Memory B cell (primary cell): ENCODE data around the gene RPGRIP1.
A peak's percentile ranks its signal among the peaks of the same experiment; 100 is the strongest.
"Not testable (repeated sequence)": the region's sequence is repeated elsewhere in the genome, so short reads cannot be mapped to it uniquely, and the experiment has no call there.

Experiments used
- ATAC-seq: fragments of 150-1000 bp; cut with Tn5 transposase; 2 replicates; pipeline ENCODE4 v1.10.0; 2021; ENCODE audit warnings: low read depth, mild to moderate bottlenecking, moderate library complexity
- DNase-seq, 2 donors: peaks; one replicate each; pipeline ENCODE4 v3.0.0; 2022; ENCODE audit warnings: low spot score in 2 of 2
- H3K27ac Mint-ChIP-seq: one replicate; pipeline ENCODE4 v1.8.0; 2022; ENCODE audit warnings: mild to moderate bottlenecking, moderate library complexity, mixed read lengths
- H3K27me3 Mint-ChIP-seq: one replicate; pipeline ENCODE4 v1.8.0; 2022; ENCODE audit warnings: mixed read lengths
- H3K36me3 Mint-ChIP-seq: one replicate; pipeline ENCODE4 v1.8.0; 2022; ENCODE audit warnings: mild to moderate bottlenecking, mixed read lengths
- H3K4me1 Mint-ChIP-seq: one replicate; pipeline ENCODE4 v1.8.0; 2022; ENCODE audit warnings: mixed read lengths
- H3K4me3 Mint-ChIP-seq: one replicate; pipeline ENCODE4 v1.8.0; 2022; ENCODE audit warnings: mild to moderate bottlenecking, moderate library complexity, mixed read lengths
- H3K9me3 Mint-ChIP-seq: one replicate; pipeline ENCODE4 v1.8.0; 2022; ENCODE audit warnings: mixed read lengths

RPGRIP1 gene

DNA sequence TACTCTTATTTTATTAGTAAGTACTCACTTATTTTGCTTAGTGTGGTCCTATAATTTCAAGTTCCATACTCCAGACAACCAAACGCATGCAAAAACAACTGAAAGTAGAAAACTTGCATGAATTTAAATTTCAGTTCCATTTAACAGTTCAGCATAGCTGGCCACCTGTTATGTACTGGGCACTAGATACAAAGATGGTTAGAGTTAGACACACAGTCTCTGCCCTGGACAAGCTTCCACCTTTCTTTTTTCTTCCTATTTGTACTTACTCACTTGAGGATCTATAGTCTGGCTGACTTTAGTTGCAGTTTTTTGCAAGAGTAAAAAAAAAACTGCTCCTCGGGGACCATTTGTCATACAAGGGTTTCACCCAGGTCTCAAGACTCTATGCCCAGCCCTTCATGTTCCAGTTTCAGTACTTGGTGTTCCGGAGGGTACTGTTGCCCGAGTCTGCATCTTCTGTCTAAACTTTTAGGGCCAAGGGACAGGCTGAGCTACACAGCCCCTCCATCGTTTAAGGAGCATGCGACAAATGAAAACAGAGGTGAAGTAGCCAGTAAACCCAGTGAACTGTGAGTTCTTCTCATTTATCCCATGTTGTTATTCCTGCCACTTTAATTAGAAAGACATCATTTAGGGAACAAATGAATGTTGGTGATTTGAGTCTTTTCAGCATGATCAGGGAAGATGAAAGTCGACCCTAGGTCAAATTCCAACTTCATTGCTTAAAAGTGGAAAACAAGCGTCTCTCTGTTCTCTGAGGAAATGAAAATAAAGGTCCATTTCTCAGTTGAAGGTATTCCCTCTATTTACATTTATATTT lies 22.3 kb downstream of the RPGRIP1 start:
- H3K4me3 Mint-ChIP-seq: no peak overlapping the region
- H3K27ac Mint-ChIP-seq: no peak overlapping the region
- ATAC-seq (no peak), DNase-seq (no peak)
- H3K27me3 Mint-ChIP-seq: peaks cover 2% of the 10 kb centered on the region
- H3K4me1 Mint-ChIP-seq: peaks cover 14% of the 10 kb centered on the region
- no peaks in the 10 kb centered on the region for H3K9me3 Mint-ChIP-seq
- peaks cover 2% of the 10 kb centered on the region for H3K36me3 Mint-ChIP-seq

DNA sequence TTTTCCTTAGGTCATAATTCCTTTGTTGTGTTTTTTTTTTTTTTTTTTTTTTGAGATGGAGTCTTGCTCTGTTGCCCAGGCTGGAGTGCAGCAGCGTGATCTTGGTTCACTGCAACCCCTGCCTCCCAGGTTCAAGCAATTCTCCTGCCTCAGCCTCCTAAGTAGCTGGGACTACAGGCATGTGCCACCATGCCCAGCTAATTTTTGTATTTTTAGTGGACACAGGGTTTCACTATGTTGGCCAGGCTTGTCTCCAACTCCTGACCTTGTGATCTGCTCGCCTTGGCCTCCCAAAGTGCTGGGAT lies 22.9 kb downstream of the RPGRIP1 start:
- not testable (repeated sequence) for H3K4me3 Mint-ChIP-seq, H3K9me3 Mint-ChIP-seq, H3K27ac Mint-ChIP-seq, ATAC-seq, H3K27me3 Mint-ChIP-seq, H3K36me3 Mint-ChIP-seq, DNase-seq
- peaks cover 17% of the 10 kb centered on the region for H3K4me1 Mint-ChIP-seq

DNA sequence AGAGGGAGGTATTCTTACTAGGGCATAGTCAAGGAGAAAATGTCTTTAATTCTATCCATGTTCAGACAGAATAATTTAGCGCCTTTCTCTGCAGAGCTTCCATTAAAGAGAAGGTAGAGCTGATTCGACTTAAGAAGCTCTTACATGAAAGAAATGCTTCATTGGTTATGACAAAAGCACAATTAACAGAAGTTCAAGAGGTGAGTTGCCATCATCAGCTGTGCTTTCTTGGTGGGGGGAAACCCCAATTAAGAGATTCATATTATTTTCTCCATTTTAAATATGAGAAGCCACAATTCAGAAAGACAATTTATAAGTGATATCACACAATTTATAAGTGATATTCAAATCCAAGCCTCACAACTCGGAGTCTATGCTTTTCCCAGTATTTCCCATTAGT lies 27.8 kb downstream of the RPGRIP1 start:
- ATAC-seq (peak; percentile 59), DNase-seq (peak in 1 of 2 donors; percentile 37)
- H3K4me1 Mint-ChIP-seq: peaks cover 18% of the 10 kb centered on the region
- no peaks in the 10 kb centered on the region for H3K36me3 Mint-ChIP-seq
- no peaks in the 10 kb centered on the region for H3K9me3 Mint-ChIP-seq
- H3K27ac Mint-ChIP-seq: peak overlapping the region; percentile 91
- peak overlapping the region; percentile 90 for H3K4me3 Mint-ChIP-seq
- no peaks in the 10 kb centered on the region for H3K27me3 Mint-ChIP-seq

DNA sequence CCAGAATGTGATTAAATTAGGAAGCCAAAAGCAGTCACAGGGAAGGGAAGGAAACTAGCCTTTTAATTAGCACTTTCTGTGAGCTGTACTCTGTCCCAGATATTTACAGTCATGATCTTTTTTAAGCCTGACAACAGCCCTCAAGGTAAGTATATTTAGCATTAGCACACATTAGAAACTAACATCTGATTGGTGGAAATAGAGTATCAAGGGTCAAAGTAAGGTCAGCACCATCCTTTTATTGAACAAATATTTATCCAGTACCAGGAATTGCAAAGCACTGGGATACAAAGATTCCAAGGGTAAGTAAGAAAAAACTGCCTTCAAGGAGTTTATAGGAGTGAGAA lies 28.2 kb downstream of the RPGRIP1 start:
- H3K27me3 Mint-ChIP-seq: no peaks in the 10 kb centered on the region

DNA sequence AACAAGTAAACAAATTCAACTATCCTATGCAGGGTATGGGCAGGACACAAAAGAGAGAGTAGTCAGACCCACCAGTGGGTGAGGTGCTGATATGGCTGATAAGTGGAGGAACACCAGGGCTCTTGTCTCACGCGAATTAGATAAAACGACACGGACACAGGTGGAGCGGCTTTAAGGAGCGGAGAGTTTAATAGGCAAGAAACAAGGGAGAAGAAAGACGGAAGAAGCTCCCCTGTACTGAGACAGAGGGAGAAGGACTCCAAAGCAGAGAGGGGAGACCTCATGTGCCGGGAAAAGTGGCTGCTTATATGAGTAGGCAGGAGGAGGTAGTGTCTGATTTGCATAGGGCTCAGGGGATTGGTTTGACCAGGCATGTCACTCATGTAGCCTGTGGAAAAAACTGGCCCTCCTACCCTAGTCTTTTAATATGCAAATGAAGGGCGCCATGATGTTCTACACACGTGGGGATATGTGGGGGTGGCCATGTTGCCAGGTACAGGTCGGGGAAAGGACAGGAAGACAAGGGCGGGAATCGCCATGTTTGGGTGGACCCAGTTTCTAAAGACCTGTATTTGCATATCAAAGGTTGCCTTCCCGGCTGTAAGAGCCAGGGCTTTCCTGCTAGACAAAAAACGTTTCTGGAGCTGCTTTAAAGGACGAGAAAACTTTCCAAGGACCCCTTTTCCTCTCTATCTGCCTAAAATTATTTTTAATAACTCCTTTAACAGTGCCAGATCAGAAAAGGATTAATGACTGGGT lies 28.8 kb downstream of the RPGRIP1 start:
- Mint-ChIP-seq H3K4me1 (peaks cover 18% of the 10 kb centered on the region), H3K27ac (peak overlapping the region; percentile 91), H3K36me3 (no peaks in the 10 kb centered on the region), H3K27me3 (no peaks in the 10 kb centered on the region), H3K9me3 (no peaks in the 10 kb centered on the region), H3K4me3 (peak overlapping the region; percentile 90)
- peak; percentile 84 for ATAC-seq
- peak; percentile 55 to 79 for DNase-seq

More for the DNA sequence above, 28.2 kb downstream of the RPGRIP1 start:
- peak overlapping the region; percentile 91 for H3K27ac Mint-ChIP-seq
- H3K4me3 Mint-ChIP-seq: peak overlapping the region; percentile 90
- H3K4me1 Mint-ChIP-seq: peaks cover 18% of the 10 kb centered on the region
- DNase-seq (no peak), ATAC-seq (no peak)
- H3K9me3 Mint-ChIP-seq: no peaks in the 10 kb centered on the region
- no peaks in the 10 kb centered on the region for H3K36me3 Mint-ChIP-seq

DNA sequence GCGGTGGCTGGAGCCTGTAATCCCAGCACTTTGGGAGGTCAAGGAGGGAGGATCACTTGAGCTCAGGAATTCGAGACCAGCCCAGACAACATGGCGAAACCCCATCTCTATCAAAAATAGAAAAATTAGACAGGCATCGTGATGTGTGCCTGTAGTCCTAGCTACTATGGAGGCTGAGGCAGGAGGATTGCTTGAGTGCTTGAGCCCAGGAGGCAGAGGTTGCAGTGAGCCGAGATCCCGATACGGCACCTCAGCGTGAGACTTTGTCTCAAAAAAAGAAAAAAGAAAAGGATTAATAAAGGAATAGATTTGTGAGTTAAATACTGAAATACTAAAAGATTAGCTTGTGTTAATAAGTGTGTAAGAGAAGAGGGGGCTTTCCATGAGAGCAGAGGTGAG lies 29.4 kb downstream of the RPGRIP1 start:
- ATAC-seq (no peak), DNase-seq (no peak)
- Mint-ChIP-seq H3K4me1 (peaks cover 18% of the 10 kb centered on the region), H3K27me3 (no peaks in the 10 kb centered on the region), H3K4me3 (peak overlapping the region; percentile 90), H3K27ac (peak overlapping the region; percentile 91), H3K9me3 (no peaks in the 10 kb centered on the region), H3K36me3 (no peaks in the 10 kb centered on the region)

DNA sequence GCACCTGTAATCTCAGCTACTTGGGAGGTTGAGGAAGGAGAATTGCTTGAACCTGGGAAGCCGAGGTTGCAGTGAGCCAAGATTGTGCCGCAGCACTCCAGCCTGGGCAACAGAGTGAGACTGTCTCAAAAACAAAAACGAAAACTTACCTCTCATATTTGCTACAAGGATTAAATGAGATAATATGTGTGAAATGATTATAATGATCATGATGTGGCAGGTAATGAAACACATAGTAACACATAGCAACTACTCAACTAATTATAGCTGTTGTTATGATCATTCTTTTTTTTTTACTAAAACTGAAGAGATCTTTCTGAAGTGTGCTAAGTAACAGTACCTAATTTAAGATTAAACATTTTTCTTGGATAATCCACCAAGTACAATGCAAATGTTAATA lies 30.1 kb downstream of the RPGRIP1 start:
- Mint-ChIP-seq H3K36me3 (no peaks in the 10 kb centered on the region), H3K27ac (no peak overlapping the region), H3K27me3 (no peaks in the 10 kb centered on the region), H3K4me1 (peaks cover 18% of the 10 kb centered on the region), H3K9me3 (no peaks in the 10 kb centered on the region), H3K4me3 (no peak overlapping the region)
- DNase-seq (no peak), ATAC-seq (no peak)

DNA sequence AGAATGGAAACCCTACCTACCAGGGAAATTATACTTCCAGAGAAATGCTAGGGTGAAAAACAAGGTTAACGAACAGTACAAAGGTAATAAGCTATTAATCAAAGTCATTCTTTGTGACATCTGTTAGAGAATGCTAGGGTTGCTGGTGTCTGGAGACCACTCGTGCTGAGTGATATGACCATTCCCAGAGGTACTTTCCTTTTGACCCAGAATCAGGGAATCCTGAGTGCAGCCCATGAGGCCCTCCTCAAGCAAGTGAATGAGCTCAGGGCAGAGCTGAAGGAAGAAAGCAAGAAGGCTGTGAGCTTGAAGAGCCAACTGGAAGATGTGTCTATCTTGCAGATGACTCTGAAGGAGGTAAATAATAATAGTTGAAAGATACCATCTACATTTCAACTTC lies 31.7 kb downstream of the RPGRIP1 start:
- no peaks in the 10 kb centered on the region for H3K9me3 Mint-ChIP-seq
- peaks cover 18% of the 10 kb centered on the region for H3K4me1 Mint-ChIP-seq
- ATAC-seq (no peak), DNase-seq (no peak)
- no peaks in the 10 kb centered on the region for H3K36me3 Mint-ChIP-seq
- no peaks in the 10 kb centered on the region for H3K27me3 Mint-ChIP-seq
- no peak overlapping the region for H3K4me3 Mint-ChIP-seq
- no peak overlapping the region for H3K27ac Mint-ChIP-seq

DNA sequence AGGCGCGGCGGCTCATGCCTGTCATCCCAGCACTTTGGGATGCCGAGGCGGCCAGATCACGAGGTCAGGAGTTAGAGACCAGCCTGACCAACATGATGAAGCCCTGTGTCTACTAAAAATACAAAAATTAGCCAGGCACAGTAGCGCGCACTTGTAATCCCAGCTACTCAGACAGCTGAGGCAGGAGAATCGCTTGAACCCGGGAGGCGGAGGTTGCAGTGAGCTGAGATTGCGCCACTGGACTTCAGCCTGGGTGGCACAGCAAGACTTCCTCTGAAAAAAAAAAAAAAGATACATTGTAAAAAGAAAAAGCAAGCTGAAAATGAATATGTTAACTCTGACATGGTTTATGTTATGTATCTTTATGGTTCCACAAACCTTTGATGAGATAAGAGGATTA lies 33.6 kb downstream of the RPGRIP1 start:
- no peak overlapping the region for H3K27ac Mint-ChIP-seq
- no peaks in the 10 kb centered on the region for H3K9me3 Mint-ChIP-seq
- no peaks in the 10 kb centered on the region for H3K36me3 Mint-ChIP-seq
- DNase-seq: no peak
- no peaks in the 10 kb centered on the region for H3K27me3 Mint-ChIP-seq
- ATAC-seq: no peak
- H3K4me1 Mint-ChIP-seq: peaks cover 13% of the 10 kb centered on the region
- no peak overlapping the region for H3K4me3 Mint-ChIP-seq

DNA sequence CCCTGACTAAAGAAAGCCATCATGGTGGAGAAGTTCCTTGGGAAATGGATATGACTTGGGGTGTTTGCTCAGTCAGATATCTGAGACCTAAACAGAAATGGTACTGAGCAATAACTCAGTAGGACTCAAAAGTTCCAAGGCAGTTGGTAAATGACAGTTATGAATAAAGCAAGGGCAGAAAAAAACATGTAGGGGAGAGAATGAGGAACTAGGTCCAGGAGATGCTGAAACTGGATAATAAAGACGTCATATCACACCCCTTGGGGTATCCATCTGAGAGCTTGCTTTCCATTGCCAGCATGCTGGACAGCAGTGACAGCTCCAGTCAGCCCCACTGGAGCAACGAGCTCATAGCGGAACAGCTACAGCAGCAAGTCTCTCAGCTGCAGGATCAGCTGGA lies 37.5 kb downstream of the RPGRIP1 start:
- H3K4me1 Mint-ChIP-seq: peaks cover 14% of the 10 kb centered on the region
- no peaks in the 10 kb centered on the region for H3K36me3 Mint-ChIP-seq
- no peak overlapping the region for H3K4me3 Mint-ChIP-seq
- H3K9me3 Mint-ChIP-seq: no peaks in the 10 kb centered on the region
- no peak for DNase-seq
- ATAC-seq: peak; percentile 73
- H3K27me3 Mint-ChIP-seq: peaks cover 3% of the 10 kb centered on the region
- no peak overlapping the region for H3K27ac Mint-ChIP-seq

DNA sequence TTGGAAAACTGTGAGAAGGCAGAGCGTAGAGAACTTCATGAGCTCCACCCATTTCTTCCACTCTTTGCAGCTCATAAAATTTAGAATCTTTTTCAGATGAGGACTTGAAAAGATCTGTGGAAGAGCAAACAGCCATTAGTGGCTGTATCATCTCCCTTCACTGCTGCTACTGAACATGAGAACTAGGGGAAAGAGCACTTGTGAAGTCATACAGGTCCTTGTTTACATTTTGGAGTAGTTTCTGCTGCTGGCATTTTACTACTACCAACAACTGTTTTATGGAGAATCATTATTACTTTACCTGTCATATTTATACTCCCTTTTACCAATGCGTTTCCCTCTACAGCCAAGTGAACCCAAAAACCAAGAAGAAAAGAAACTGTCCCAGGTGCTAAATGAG lies 41.0 kb downstream of the RPGRIP1 start:
- Mint-ChIP-seq H3K27me3 (peaks cover 9% of the 10 kb centered on the region), H3K9me3 (no peaks in the 10 kb centered on the region), H3K4me1 (peaks cover 14% of the 10 kb centered on the region), H3K36me3 (no peaks in the 10 kb centered on the region), H3K4me3 (no peak overlapping the region), H3K27ac (no peak overlapping the region)
- DNase-seq (no peak), ATAC-seq (no peak)

DNA sequence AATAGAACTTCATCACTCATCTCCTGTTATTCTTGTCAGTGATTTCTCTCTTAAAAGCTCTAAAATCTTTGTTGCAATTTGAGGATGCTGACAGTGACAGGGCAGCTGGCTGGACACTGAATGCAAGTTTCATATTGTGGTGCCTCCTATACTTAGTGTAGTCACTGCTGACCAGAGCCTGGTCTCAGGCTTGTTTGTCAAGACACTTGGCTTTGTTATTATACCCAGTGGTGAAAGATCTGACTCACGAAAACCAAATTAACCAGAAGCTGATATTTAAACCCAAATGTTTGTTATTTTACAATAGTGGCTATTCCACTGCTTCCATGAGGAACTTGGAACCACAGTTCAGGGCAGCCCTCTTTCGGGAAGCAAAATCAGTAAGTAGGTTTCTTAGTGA lies 42.8 kb downstream of the RPGRIP1 start:
- no peaks in the 10 kb centered on the region for H3K9me3 Mint-ChIP-seq
- peak overlapping the region; percentile 9 for H3K27ac Mint-ChIP-seq
- no peak for DNase-seq
- peaks cover 8% of the 10 kb centered on the region for H3K4me1 Mint-ChIP-seq
- no peak for ATAC-seq
- peaks cover 11% of the 10 kb centered on the region for H3K27me3 Mint-ChIP-seq
- H3K4me3 Mint-ChIP-seq: no peak overlapping the region
- no peaks in the 10 kb centered on the region for H3K36me3 Mint-ChIP-seq

DNA sequence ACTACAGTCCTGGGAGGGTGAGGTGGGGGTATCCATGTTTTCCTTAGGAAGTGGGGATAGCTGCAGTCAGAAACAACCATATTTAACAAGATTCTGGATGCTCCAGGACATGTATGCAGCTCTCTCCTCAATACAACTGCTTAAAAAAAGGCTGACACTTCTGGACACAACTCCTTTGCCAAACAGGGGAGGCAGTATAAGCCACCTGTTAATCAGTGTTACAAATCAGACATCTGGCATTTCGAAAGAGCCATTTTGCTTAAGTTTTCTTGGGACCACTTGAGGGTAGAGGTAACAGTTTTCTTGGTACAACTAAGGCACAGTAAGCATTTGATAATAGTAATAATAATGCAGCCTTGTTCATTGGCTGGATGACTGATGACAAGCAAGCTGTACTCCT lies 47.1 kb downstream of the RPGRIP1 start:
- DNase-seq (no peak), ATAC-seq (no peak)
- no peak overlapping the region for H3K4me3 Mint-ChIP-seq
- no peaks in the 10 kb centered on the region for H3K36me3 Mint-ChIP-seq
- H3K9me3 Mint-ChIP-seq: no peaks in the 10 kb centered on the region
- no peaks in the 10 kb centered on the region for H3K4me1 Mint-ChIP-seq
- H3K27ac Mint-ChIP-seq: no peak overlapping the region
- peaks cover 9% of the 10 kb centered on the region for H3K27me3 Mint-ChIP-seq
